Neutrophil (primary cell): ENCODE results near the gene CACNA1C.

Experiments used
- H3K27ac ChIP-seq: fragments of 200-600 bp; sonication (generic); 2 replicates; pipeline ENCODE4 v1.5.1; 2016; ENCODE audit warnings: mild to moderate bottlenecking, moderate library complexity
- H3K27me3 ChIP-seq: fragments of 200-600 bp; sonication (generic); 2 replicates; pipeline ENCODE4 v1.6.0; 2016; ENCODE audit warnings: mild to moderate bottlenecking
- H3K36me3 ChIP-seq: fragments of 200-600 bp; sonication (generic); 2 replicates; pipeline ENCODE4 v1.5.1; 2017
- H3K4me1 ChIP-seq, 2 experiments: fragments of 200-600 bp in 1 of 2; sonication (generic) in 1 of 2; 1 replicate in 1 of 2; 2 replicates in 1 of 2; pipeline versions ENCODE4 v1.5.1 to v1.6.1; 2013 to 2016; ENCODE audit warnings: low read depth in 1 of 2, low read length in 1 of 2, mild to moderate bottlenecking in 1 of 2, moderate library complexity in 1 of 2; ENCODE audit not compliant: control insufficient read depth in 1 of 2, insufficient read depth in 1 of 2
- H3K4me3 ChIP-seq, 2 experiments: fragments of 200-600 bp in 1 of 2; sonication (generic) in 1 of 2; 1 replicate in 1 of 2; 2 replicates in 1 of 2; pipeline ENCODE4 v1.5.1; 2013 to 2016; ENCODE audit warnings: low read depth in 1 of 2, low read length in 1 of 2, mild to moderate bottlenecking in 1 of 2, moderate library complexity in 1 of 2
- H3K9me3 ChIP-seq: fragments of 200-600 bp; sonication (generic); 2 replicates; pipeline ENCODE4 v1.5.1; 2016
- CTCF ChIP-seq: fragments of 200-600 bp; sonication (generic); IDR thresholded peaks from 2 replicates; pipeline ENCODE4 v1.5.1; 2016; ENCODE audit warnings: antibody characterized with exemption

The CACNA1C gene

GRCh38 chr12:2457933-2458414, 405.2 kb downstream of the CACNA1C start:
- peaks cover 7 to 14% of the 10 kb centered on the region in 2 experiments for H3K4me1 ChIP-seq
- TF ChIP-seq CTCF = no peak
- H3K27ac ChIP-seq = no peak overlapping the region
- H3K36me3 ChIP-seq = no peaks in the 10 kb centered on the region
- H3K27me3 ChIP-seq = no peaks in the 10 kb centered on the region
- no peak overlapping the region for H3K4me3 ChIP-seq
- H3K9me3 ChIP-seq = no peaks in the 10 kb centered on the region

- no peaks in the 10 kb centered on the region for H3K9me3 ChIP-seq
- H3K27ac ChIP-seq = no peak overlapping the region
- H3K36me3 ChIP-seq = no peaks in the 10 kb centered on the region
- no peak overlapping the region for H3K4me3 ChIP-seq
- TF ChIP-seq CTCF = no peak
- H3K27me3 ChIP-seq = peaks cover 5% of the 10 kb centered on the region
- H3K4me1 ChIP-seq = no peaks in the 10 kb centered on the region
These were observed 407.4 kb downstream of the CACNA1C start for GRCh38 chr12:2460051-2460670.

- no peak overlapping the region for H3K27ac ChIP-seq
- peaks cover 5% of the 10 kb centered on the region for H3K27me3 ChIP-seq
- no peaks in the 10 kb centered on the region for H3K9me3 ChIP-seq
- H3K4me1 ChIP-seq = no peaks in the 10 kb centered on the region
- no peaks in the 10 kb centered on the region for H3K36me3 ChIP-seq
- H3K4me3 ChIP-seq = no peak overlapping the region
- TF ChIP-seq CTCF = no peak
These were observed 408.3 kb downstream of the CACNA1C start for GRCh38 chr12:2461046-2461445.

- Histone ChIP-seq H3K9me3 (no peaks in the 10 kb centered on the region), H3K27ac (no peak overlapping the region), H3K36me3 (no peaks in the 10 kb centered on the region), H3K27me3 (peaks cover 5% of the 10 kb centered on the region), H3K4me1 (no peaks in the 10 kb centered on the region), H3K4me3 (no peak overlapping the region)
- no peak for TF ChIP-seq CTCF
These were observed 408.9 kb downstream of the CACNA1C start for GRCh38 chr12:2461645-2462044.

GRCh38 chr12:2462087-2462486, 409.3 kb downstream of the CACNA1C start:
- no peak for TF ChIP-seq CTCF
- no peaks in the 10 kb centered on the region for H3K4me1 ChIP-seq
- peaks cover 5% of the 10 kb centered on the region for H3K27me3 ChIP-seq
- no peak overlapping the region for H3K4me3 ChIP-seq
- H3K36me3 ChIP-seq = no peaks in the 10 kb centered on the region
- no peaks in the 10 kb centered on the region for H3K9me3 ChIP-seq
- no peak overlapping the region for H3K27ac ChIP-seq
